HCT116 (cell line): ENCODE results near the gene ARHGEF16. TPM values are rescaled to one million over a fixed set of nuclear protein-coding genes. Genes with fewer than 3 reads are reported as not detected.

ENCODE experiments used
- ATAC-seq: fragments of 200-7000 bp; cut with Tn5 transposase; 2 replicates; pipeline ENCODE4 v1.9.1; 2020; ENCODE audit warnings: mild to moderate bottlenecking, moderate library complexity
- BruUV-seq: library from RNA; stranded (reverse); fragments of 400-500 nt; replicated peaks from 2 replicates; lab custom pipeline; 2021; lab: Mats Ljungman, UMichigan
- CTCF ChIA-PET: fragments of 300-600 bp; sonication (Branson Sonifier 250); formaldehyde crosslinking; loops from one replicate; lab custom pipeline; 2021; ENCODE audit warnings: antibody characterized with exemption; lab: Charles Lee
- POLR2A ChIA-PET: fragments of 300-600, 350-600 bp; sonication (Branson Sonifier 250); formaldehyde crosslinking; loops from one replicate; lab custom pipeline; 2021; ENCODE audit warnings: antibody characterized with exemption; lab: Charles Lee
- RAD21 ChIA-PET, 2 experiments: fragments of 300-600 bp; sonication (Branson Sonifier 250); formaldehyde crosslinking; loops; one replicate each; lab custom pipeline; 2023; ENCODE audit warnings: low total read pairs in 2 of 2; ENCODE audit not compliant: uncharacterized antibody in 2 of 2, unreplicated experiment in 2 of 2, low non-redundant PET in 1 of 2; lab: Charles Lee
- DNase-seq: peaks from one replicate; pipeline ENCODE4 v3.0.0-alpha.2; 2010; ENCODE audit warnings: low read depth, low spot score
- H2AFZ ChIP-seq: fragments of 200-600 bp; shearing (Covaris generic), sonication (generic); 2 replicates; pipeline ENCODE4 v1.6.1; 2017; ENCODE audit warnings: low read depth, mixed run types, mixed read lengths, antibody characterized with exemption, low read length; ENCODE audit not compliant: poor library complexity, severe bottlenecking
- H3K27ac ChIP-seq: 2 replicates; pipeline ENCODE4 v1.5.1; 2012; ENCODE audit warnings: low read depth, low read length
- H3K27me3 ChIP-seq: fragments of 200-600 bp; sonication (generic); 2 replicates; pipeline ENCODE4 v1.6.1; 2016; ENCODE audit warnings: mixed run types, low read length, mixed read lengths; ENCODE audit not compliant: insufficient read depth
- H3K36me3 ChIP-seq, 2 experiments: fragments of 200-500 bp in 1 of 2; fragments of 200-600 bp in 1 of 2; sonication (Bioruptor generic) in 1 of 2; sonication (generic) in 1 of 2; 2 replicates each; pipeline versions ENCODE4 v1.5.1 to v1.6.1; 2014 to 2016; ENCODE audit warnings: low read length in 2 of 2, inconsistent platforms in 1 of 2, mixed read lengths in 1 of 2, mixed run types in 1 of 2; ENCODE audit not compliant: insufficient read depth in 2 of 2, control insufficient read depth in 1 of 2
- H3K4me1 ChIP-seq, 2 experiments: fragments of 200-600 bp in 1 of 2; sonication (generic) in 1 of 2; 2 replicates each; pipeline versions ENCODE4 v1.5.1 to v1.6.1; 2012 to 2017; ENCODE audit warnings: low read length in 2 of 2, inconsistent platforms in 1 of 2, mild to moderate bottlenecking in 1 of 2, mixed read lengths in 1 of 2, mixed run types in 1 of 2, moderate library complexity in 1 of 2; ENCODE audit not compliant: insufficient read depth in 2 of 2, control insufficient read depth in 1 of 2
- H3K4me2 ChIP-seq: fragments of 200-600 bp; sonication (generic); 2 replicates; pipeline ENCODE4 v1.6.1; 2017; ENCODE audit warnings: mixed run types, low read length, mixed read lengths
- H3K4me3 ChIP-seq, 2 experiments: fragments of 200-600 bp in 1 of 2; sonication (generic) in 1 of 2; replicated peaks in 1 of 2; 2 replicates each; pipeline ENCODE4 v1.5.1; 2011 to 2016; ENCODE audit warnings: low read length in 2 of 2, control low read depth in 1 of 2, low read depth in 1 of 2, mild to moderate bottlenecking in 1 of 2, mixed read lengths in 1 of 2, mixed run types in 1 of 2
- H3K79me2 ChIP-seq: fragments of 200-600 bp; sonication (generic); 2 replicates; pipeline ENCODE4 v1.6.1; 2017; ENCODE audit warnings: mild to moderate bottlenecking, mixed run types, low read length, moderate library complexity, mixed read lengths; ENCODE audit not compliant: insufficient read depth
- H3K9ac ChIP-seq: fragments of 200-600 bp; sonication (generic); 2 replicates; pipeline ENCODE4 v1.6.1; 2016; ENCODE audit warnings: low read length, mixed read lengths
- H3K9me2 ChIP-seq: fragments of 200-600 bp; sonication (generic), shearing (Covaris generic); 2 replicates; pipeline ENCODE4 v1.6.1; 2017; ENCODE audit warnings: mixed run types, mild to moderate bottlenecking, moderate library complexity; ENCODE audit not compliant: insufficient read depth
- H3K9me3 ChIP-seq, 2 experiments: fragments of 200-500 bp in 1 of 2; fragments of 200-600 bp in 1 of 2; sonication (Bioruptor generic) in 1 of 2; sonication (generic) in 1 of 2; 2 replicates each; pipeline ENCODE4 v1.6.1; 2014 to 2017; ENCODE audit warnings: low read length in 2 of 2, mixed read lengths in 2 of 2, inconsistent platforms in 1 of 2, low read depth in 1 of 2, mild to moderate bottlenecking in 1 of 2, mixed run types in 1 of 2, moderate library complexity in 1 of 2; ENCODE audit not compliant: control insufficient read depth in 1 of 2, insufficient read depth in 1 of 2
- H4K20me1 ChIP-seq: fragments of 200-600 bp; sonication (generic), shearing (Covaris generic); 2 replicates; pipeline ENCODE4 v1.6.1; 2017; ENCODE audit warnings: mixed run types, mild to moderate bottlenecking, moderate library complexity; ENCODE audit not compliant: insufficient read depth
- CEBPB ChIP-seq: IDR thresholded peaks from 2 replicates; pipeline ENCODE4 v1.6.1; 2012; ENCODE audit warnings: low read depth
- EGR1 ChIP-seq: IDR thresholded peaks from 2 replicates; pipeline ENCODE4 v1.6.1; 2012; ENCODE audit warnings: low read depth
- ELF1 ChIP-seq: IDR thresholded peaks from 2 replicates; pipeline ENCODE4 v1.6.1; 2012; ENCODE audit warnings: low read depth, borderline replicate concordance
- EZH2 ChIP-seq: fragments of 200-600 bp; sonication (generic); IDR thresholded peaks from 2 replicates; pipeline ENCODE4 v1.6.1; 2017; ENCODE audit warnings: antibody characterized with exemption, mixed run types
- EZH2phosphoT487 ChIP-seq: fragments of 200-600 bp; IDR thresholded peaks from 2 replicates; pipeline ENCODE4 v1.6.1; 2018; ENCODE audit warnings: antibody characterized with exemption, borderline replicate concordance
- FOSL1 ChIP-seq: IDR thresholded peaks from 2 replicates; pipeline ENCODE4 v1.6.1; 2012; ENCODE audit warnings: low read depth
- JUND ChIP-seq: IDR thresholded peaks from 2 replicates; pipeline ENCODE4 v1.6.1; 2012
- MAX ChIP-seq: IDR thresholded peaks from 2 replicates; pipeline ENCODE4 v1.6.1; 2012
- POLR2AphosphoS5 ChIP-seq: IDR thresholded peaks from 2 replicates; pipeline ENCODE4 v1.6.1; 2011; ENCODE audit warnings: mild to moderate bottlenecking, low read depth, low read length, moderate library complexity
- RAD21 ChIP-seq: IDR thresholded peaks from 2 replicates; pipeline ENCODE4 v1.6.1; 2012; ENCODE audit warnings: low read depth, mild to moderate bottlenecking
- REST ChIP-seq: IDR thresholded peaks from 2 replicates; pipeline ENCODE4 v1.6.1; 2012; ENCODE audit warnings: low read depth
- SIN3A ChIP-seq: IDR thresholded peaks from 2 replicates; pipeline ENCODE4 v1.6.1; 2012; ENCODE audit warnings: low read depth
- SP1 ChIP-seq: IDR thresholded peaks from 2 replicates; pipeline ENCODE4 v1.6.1; 2012; ENCODE audit warnings: low read depth
- ZBTB33 ChIP-seq: IDR thresholded peaks from 2 replicates; pipeline ENCODE4 v1.6.1; 2011; ENCODE audit warnings: mild to moderate bottlenecking, low read length, moderate library complexity; ENCODE audit not compliant: insufficient replicate concordance; ENCODE audit errors: extremely low read depth
- intact Hi-C: fragments of 100-400 bp; cut with micrococcal nuclease; formaldehyde crosslinking; loops from 2 replicates; pipeline ENCODE4 v1.10.0; 2022
- total RNA-seq: library from RNA; stranded (reverse); gene quantifications from one replicate; pipeline ENCODE4 v1.2.1, GENCODE V29; 2021; ENCODE audit not compliant: unreplicated experiment
- TF ChIP-seq, protein P1 (sequence below): IDR thresholded peaks from 2 replicates; pipeline ENCODE4 v1.6.1; 2012

ARHGEF16 gene
- total RNA-seq, 1 experiment from 2014 or later = 37.4 TPM

GRCh38 chr1:3436901-3437300 is 17.6 kb upstream of the ARHGEF16 start:
- H3K9me2 ChIP-seq = no peaks in the 10 kb centered on the region
- ATAC-seq = no peak
- no TSS peak for BruUV-seq
- no peak overlapping the region for H3K4me2 ChIP-seq
- intact Hi-C loops = no loop called here
- H3K27me3 ChIP-seq = peaks cover 2% of the 10 kb centered on the region; the same call in 1 of the 2 replicates
- RAD21 ChIA-PET = no interaction called here
- no peak for DNase-seq
- H3K79me2 ChIP-seq = no peaks in the 10 kb centered on the region
- no peaks in the 10 kb centered on the region for H3K36me3 ChIP-seq
- H2AFZ ChIP-seq = no peak overlapping the region
- CTCF ChIA-PET = no interaction called here
- H3K4me3 ChIP-seq = no peak overlapping the region
- no peak overlapping the region for H3K27ac ChIP-seq
- H3K9me3 ChIP-seq = no peaks in the 10 kb centered on the region
- POLR2A ChIA-PET = no interaction called here
- no peaks in the 10 kb centered on the region for H4K20me1 ChIP-seq
- H3K4me1 ChIP-seq = no peaks in the 10 kb centered on the region
- H3K9ac ChIP-seq = no peak overlapping the region
- no peak for TF ChIP-seq POLR2AphosphoS5
- no peak for TF ChIP-seq JUND
- no peak for TF ChIP-seq ZBTB33
- TF ChIP-seq, protein P1, sequence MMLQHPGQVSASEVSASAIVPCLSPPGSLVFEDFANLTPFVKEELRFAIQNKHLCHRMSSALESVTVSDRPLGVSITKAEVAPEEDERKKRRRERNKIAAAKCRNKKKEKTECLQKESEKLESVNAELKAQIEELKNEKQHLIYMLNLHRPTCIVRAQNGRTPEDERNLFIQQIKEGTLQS = no peak
- TF ChIP-seq SIN3A = no peak
- TF ChIP-seq ELF1 = no peak
- no peak for TF ChIP-seq EZH2
- no peak for TF ChIP-seq RAD21
- no peak for TF ChIP-seq REST
- TF ChIP-seq FOSL1 = no peak
- no peak for TF ChIP-seq EZH2phosphoT487
- no peak for TF ChIP-seq CEBPB
- TF ChIP-seq EGR1 = no peak
- TF ChIP-seq SP1 = no peak
- TF ChIP-seq MAX = no peak
